ENCODE results near the gene WWOX. TPM values are rescaled to one million over a fixed set of nuclear protein-coding genes. Genes with fewer than 3 reads are reported as not detected.

The WWOX gene
- total and polyA plus RNA-seq, 2 donors = 15.4 to 23.9 TPM

DNA sequence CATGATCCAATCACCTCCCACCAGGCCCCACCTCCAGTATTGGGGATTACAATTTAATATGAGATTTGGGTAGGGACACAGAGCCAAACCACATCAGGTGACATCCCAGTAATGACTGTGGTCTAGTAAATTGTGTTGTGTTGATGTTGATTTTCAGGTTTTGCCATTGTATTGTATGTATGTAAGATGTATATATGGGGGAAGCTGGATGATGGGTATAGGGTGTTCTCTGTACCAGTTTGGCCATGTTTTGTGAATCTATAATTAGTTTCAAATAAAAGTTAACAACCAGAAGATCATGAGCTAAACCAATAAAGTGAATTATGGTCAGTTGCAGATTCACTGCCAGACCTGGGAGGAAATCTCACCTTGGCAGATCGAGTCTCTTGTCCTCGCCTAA is 283.7 kb downstream of the WWOX start:
- Histone ChIP-seq H3K9me3 (ENCODE audit: control insufficient read depth in 2 of 2, insufficient read depth in 1 of 2, low read length in 1 of 2) (no peaks in the 10 kb centered on the region), H3K4me1 (ENCODE audit: control insufficient read depth in 2 of 2, insufficient read depth in 2 of 2, low read length in 2 of 2) (no peaks in the 10 kb centered on the region), H3K4me3 (ENCODE audit: low read length in 2 of 2) (no peak overlapping the region), H3K27me3 (ENCODE audit: control insufficient read depth in 2 of 2, insufficient read depth in 1 of 2, low read length in 1 of 2) (no peaks in the 10 kb centered on the region), H3K36me3 (ENCODE audit: control insufficient read depth in 2 of 2, insufficient read depth in 2 of 2, low read length in 1 of 2) (no peaks in the 10 kb centered on the region), H3K27ac (ENCODE audit: low read depth in 1 of 2, low read length in 1 of 2) (no peak overlapping the region)
- 98% methylated on average over 2 of the region's 2 CpGs for WGBS
- no peak for DNase-seq (ENCODE audit: low read depth in 6 of 9, low spot score in 9 of 9)

DNA sequence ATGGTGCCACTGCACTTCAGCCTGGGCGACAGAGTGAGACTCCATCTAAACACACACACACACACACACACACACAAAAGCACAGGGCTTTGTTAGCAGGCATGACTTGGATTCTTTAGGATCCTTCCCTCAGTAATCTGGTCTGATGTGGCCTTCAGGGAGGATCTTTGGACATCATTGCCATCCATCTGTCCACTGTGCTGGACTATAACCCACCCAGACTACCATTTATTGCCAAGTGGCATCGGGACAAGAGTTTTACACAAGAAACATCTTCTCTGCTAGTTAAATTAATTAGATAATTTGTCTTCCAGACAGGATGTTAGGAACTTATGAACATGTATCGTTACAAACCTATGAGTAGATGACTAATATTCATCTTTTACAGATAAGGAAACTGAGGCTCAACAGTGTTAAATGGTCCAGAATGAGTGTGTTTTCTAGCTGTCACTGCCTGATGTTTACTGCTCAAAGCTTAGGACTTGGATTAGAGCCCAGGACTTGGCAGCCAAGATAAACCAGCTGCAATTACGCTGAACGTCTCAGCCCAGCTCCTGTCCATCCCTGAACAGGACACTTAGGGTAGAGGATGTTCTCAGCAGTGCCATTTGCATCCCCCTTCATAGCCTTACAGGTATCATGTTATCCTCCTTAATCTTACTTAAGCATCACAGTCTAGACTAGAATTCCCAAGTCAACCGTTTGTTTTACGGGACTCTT is 285.8 kb downstream of the WWOX start:
- Histone ChIP-seq H3K27ac (ENCODE audit: low read depth in 1 of 2, low read length in 1 of 2) (no peak overlapping the region), H3K36me3 (ENCODE audit: control insufficient read depth in 2 of 2, insufficient read depth in 2 of 2, low read length in 1 of 2) (no peaks in the 10 kb centered on the region), H3K4me1 (ENCODE audit: control insufficient read depth in 2 of 2, insufficient read depth in 2 of 2, low read length in 2 of 2) (no peaks in the 10 kb centered on the region), H3K27me3 (ENCODE audit: control insufficient read depth in 2 of 2, insufficient read depth in 1 of 2, low read length in 1 of 2) (no peaks in the 10 kb centered on the region), H3K9me3 (ENCODE audit: control insufficient read depth in 2 of 2, insufficient read depth in 1 of 2, low read length in 1 of 2) (no peaks in the 10 kb centered on the region), H3K4me3 (ENCODE audit: low read length in 2 of 2) (no peak overlapping the region)
- no peak for DNase-seq (ENCODE audit: low read depth in 6 of 9, low spot score in 9 of 9)
- WGBS = 88% methylated on average over 7 of the region's 7 CpGs

DNA sequence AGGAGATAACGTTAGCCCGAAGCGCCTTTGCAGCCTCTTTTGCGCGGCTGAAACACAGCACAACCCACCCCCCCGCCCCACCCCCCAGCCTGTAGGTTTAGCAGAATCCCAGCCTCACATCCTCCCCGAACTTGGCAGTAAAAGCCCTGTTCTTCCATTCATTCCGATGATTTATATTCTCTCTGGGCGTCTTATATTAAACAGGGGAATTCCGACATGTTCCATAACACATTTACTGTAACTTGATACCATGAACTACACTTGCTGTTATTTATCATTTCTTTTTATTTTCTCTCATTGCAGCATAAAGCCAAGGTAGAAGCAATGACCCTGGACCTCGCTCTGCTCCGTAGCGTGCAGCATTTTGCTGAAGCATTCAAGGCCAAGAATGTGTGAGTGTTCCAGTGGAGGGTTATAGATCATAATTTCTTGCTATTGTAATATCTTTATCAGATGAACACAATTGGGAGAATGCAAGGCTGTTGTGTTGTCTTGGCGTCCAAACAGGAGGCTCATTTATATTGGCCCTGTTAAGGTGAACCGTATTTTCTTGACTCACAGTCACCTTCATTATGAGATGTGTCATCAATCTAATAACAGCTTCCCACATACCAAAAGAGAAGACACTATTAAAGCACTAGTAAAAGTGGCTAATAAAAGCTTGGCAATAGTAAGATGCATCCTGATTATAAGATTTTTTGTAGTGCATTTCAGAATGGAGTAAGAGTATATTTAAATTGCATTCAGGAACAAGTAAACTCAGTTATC is 287.3 kb downstream of the WWOX start:
- DNase-seq (ENCODE audit: low read depth in 6 of 9, low spot score in 9 of 9) = no peak
- Histone ChIP-seq H3K27ac (ENCODE audit: low read depth in 1 of 2, low read length in 1 of 2) (no peak overlapping the region), H3K36me3 (ENCODE audit: control insufficient read depth in 2 of 2, insufficient read depth in 2 of 2, low read length in 1 of 2) (no peaks in the 10 kb centered on the region), H3K4me3 (ENCODE audit: low read length in 2 of 2) (no peak overlapping the region), H3K27me3 (ENCODE audit: control insufficient read depth in 2 of 2, insufficient read depth in 1 of 2, low read length in 1 of 2) (no peaks in the 10 kb centered on the region), H3K9me3 (ENCODE audit: control insufficient read depth in 2 of 2, insufficient read depth in 1 of 2, low read length in 1 of 2) (no peaks in the 10 kb centered on the region), H3K4me1 (ENCODE audit: control insufficient read depth in 2 of 2, insufficient read depth in 2 of 2, low read length in 2 of 2) (no peaks in the 10 kb centered on the region)
- WGBS = 93% methylated on average over 15 of the region's 15 CpGs

DNA sequence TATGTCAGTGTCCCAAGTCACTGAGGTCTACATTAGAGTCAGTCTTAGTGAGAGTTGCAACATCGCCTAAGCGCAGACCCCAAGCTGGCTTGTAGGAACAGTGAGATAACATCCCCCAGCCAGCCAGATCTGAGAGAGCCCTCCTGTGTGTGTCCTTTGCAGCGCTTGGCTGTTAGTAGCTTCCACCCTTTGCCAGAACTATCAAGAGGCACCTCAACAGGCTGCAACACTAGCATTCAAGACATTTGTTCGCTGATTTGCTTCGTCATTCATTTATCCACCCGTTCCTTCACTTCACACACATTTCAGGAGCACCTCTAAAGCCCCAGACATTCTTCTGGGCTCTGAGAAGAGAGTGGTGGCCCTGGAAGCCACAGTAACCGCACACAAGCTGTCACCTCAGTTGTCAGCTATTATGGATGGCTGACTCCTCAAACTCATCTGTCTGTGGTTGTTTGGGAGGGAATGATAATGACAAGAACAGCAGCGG is 289.6 kb downstream of the WWOX start:
- no peak for DNase-seq (ENCODE audit: low read depth in 6 of 9, low spot score in 9 of 9)
- Histone ChIP-seq H3K4me3 (ENCODE audit: low read length in 2 of 2) (no peak overlapping the region), H3K36me3 (ENCODE audit: control insufficient read depth in 2 of 2, insufficient read depth in 2 of 2, low read length in 1 of 2) (no peaks in the 10 kb centered on the region), H3K9me3 (ENCODE audit: control insufficient read depth in 2 of 2, insufficient read depth in 1 of 2, low read length in 1 of 2) (peaks cover 2 to 3% of the 10 kb centered on the region in 2 donors), H3K27me3 (ENCODE audit: control insufficient read depth in 2 of 2, insufficient read depth in 1 of 2, low read length in 1 of 2) (no peaks in the 10 kb centered on the region), H3K4me1 (ENCODE audit: control insufficient read depth in 2 of 2, insufficient read depth in 2 of 2, low read length in 2 of 2) (no peaks in the 10 kb centered on the region), H3K27ac (ENCODE audit: low read depth in 1 of 2, low read length in 1 of 2) (no peak overlapping the region)
- 93% methylated on average over 8 of the region's 8 CpGs for WGBS

DNA sequence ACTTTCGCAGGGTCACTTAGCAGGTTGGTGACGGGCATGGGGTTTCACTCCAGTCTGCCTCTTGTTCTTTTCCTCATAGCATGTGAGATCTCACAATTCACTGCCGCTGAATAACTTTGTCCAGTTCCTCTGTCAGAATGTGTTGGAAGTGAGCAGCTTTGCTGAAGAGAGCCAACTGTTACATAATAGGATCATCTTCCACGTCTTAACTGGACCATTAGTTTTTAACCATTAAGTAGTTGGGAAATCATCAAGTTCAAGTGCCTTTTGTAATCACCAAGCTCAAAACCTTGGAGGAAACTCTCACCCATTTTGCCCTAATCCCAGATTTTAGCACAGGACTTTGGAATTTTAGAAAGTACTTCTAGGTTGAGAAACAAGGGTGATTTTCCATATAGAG is 290.6 kb downstream of the WWOX start:
- Histone ChIP-seq H3K36me3 (ENCODE audit: control insufficient read depth in 2 of 2, insufficient read depth in 2 of 2, low read length in 1 of 2) (no peaks in the 10 kb centered on the region), H3K4me1 (ENCODE audit: control insufficient read depth in 2 of 2, insufficient read depth in 2 of 2, low read length in 2 of 2) (no peaks in the 10 kb centered on the region), H3K27ac (ENCODE audit: low read depth in 1 of 2, low read length in 1 of 2) (peak overlapping the region in 1 of 2 donors; percentile 37), H3K9me3 (ENCODE audit: control insufficient read depth in 2 of 2, insufficient read depth in 1 of 2, low read length in 1 of 2) (peaks cover 2 to 3% of the 10 kb centered on the region in 2 donors), H3K27me3 (ENCODE audit: control insufficient read depth in 2 of 2, insufficient read depth in 1 of 2, low read length in 1 of 2) (no peaks in the 10 kb centered on the region), H3K4me3 (ENCODE audit: low read length in 2 of 2) (no peak overlapping the region)
- 95% methylated on average over 4 of the region's 4 CpGs for WGBS
- no peak for DNase-seq (ENCODE audit: low read depth in 6 of 9, low spot score in 9 of 9)

DNA sequence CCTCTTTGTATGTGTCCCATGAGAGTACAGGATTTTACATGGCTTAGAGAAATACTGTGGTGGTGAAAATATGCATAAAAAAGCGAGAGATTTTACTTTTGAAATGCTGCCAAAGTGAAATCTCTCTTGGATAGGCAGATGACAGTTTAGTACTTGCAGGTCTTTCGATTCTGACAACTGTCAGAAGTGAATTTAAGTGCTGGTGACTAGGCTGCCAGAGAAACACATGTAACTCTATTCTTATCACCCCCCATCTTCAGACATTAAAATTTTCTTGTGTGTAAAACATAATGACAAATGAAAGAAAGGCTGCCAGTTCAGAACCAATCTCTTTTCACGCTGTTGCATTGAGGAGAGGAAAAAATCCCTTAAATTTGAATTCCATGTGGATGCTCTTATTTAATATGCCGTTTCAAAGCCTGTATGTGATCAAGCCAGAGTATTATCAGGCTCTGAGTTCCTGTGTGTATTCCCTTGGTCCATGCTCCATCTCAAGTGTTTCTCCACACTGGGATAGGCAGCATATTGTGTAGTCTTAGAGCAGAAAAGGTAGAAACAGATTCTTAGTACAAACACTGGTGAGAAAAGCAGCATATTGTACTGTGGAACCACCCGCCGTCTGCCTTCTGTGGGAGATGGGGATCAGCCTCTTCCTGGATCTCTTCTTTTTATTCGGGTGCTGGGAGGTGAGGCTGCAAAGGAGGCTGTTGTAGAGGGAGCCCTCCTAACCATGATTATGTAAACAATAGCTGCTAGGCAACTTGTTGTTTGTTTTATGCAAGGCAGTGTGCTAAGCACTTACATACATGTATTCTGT is 291.3 kb downstream of the WWOX start:
- Histone ChIP-seq H3K27me3 (ENCODE audit: control insufficient read depth in 2 of 2, insufficient read depth in 1 of 2, low read length in 1 of 2) (no peaks in the 10 kb centered on the region), H3K9me3 (ENCODE audit: control insufficient read depth in 2 of 2, insufficient read depth in 1 of 2, low read length in 1 of 2) (peaks cover 2 to 3% of the 10 kb centered on the region in 2 donors), H3K27ac (ENCODE audit: low read depth in 1 of 2, low read length in 1 of 2) (no peak overlapping the region), H3K4me3 (ENCODE audit: low read length in 2 of 2) (no peak overlapping the region), H3K36me3 (ENCODE audit: control insufficient read depth in 2 of 2, insufficient read depth in 2 of 2, low read length in 1 of 2) (no peaks in the 10 kb centered on the region), H3K4me1 (ENCODE audit: control insufficient read depth in 2 of 2, insufficient read depth in 2 of 2, low read length in 2 of 2) (no peaks in the 10 kb centered on the region)
- DNase-seq (ENCODE audit: low read depth in 6 of 9, low spot score in 9 of 9) = no peak
- 94% methylated on average over 7 of the region's 7 CpGs for WGBS

DNA sequence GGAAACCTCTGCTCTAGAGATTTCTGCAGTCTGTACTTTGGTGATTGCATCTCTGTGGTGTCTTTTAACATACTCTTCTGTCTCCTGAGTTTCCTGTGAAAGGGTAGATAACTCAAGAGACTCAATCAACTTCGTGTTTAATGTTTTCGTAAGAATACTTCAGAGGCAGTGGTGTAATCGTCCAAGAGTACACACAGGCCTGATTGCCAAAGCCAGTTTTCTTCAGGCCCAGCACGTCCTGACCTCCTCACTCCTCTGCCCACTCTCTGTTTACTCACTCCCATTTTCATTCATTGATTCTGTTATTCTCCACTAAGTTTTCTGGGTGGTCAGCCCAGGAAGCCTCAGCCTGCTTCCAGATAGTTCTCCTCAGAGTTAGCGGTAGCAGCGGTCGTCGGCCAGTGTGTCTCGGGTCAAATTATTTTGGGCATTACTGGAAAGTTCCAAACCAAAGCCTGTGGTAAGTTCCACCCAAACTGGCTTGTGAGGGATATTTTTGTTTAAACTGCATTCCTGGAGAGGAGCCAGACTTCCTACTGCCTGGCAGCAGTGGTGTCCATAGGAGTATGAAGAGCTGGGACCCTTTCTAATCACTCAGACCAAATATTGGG is 293.2 kb downstream of the WWOX start:
- Histone ChIP-seq H3K27ac (ENCODE audit: low read depth in 1 of 2, low read length in 1 of 2) (no peak overlapping the region), H3K36me3 (ENCODE audit: control insufficient read depth in 2 of 2, insufficient read depth in 2 of 2, low read length in 1 of 2) (no peaks in the 10 kb centered on the region), H3K4me1 (ENCODE audit: control insufficient read depth in 2 of 2, insufficient read depth in 2 of 2, low read length in 2 of 2) (no peaks in the 10 kb centered on the region), H3K27me3 (ENCODE audit: control insufficient read depth in 2 of 2, insufficient read depth in 1 of 2, low read length in 1 of 2) (no peaks in the 10 kb centered on the region), H3K9me3 (ENCODE audit: control insufficient read depth in 2 of 2, insufficient read depth in 1 of 2, low read length in 1 of 2) (peaks cover 2 to 3% of the 10 kb centered on the region in 2 donors), H3K4me3 (ENCODE audit: low read length in 2 of 2) (no peak overlapping the region)
- DNase-seq (ENCODE audit: low read depth in 6 of 9, low spot score in 9 of 9) = no peak
- 95% methylated on average over 9 of the region's 9 CpGs for WGBS

DNA sequence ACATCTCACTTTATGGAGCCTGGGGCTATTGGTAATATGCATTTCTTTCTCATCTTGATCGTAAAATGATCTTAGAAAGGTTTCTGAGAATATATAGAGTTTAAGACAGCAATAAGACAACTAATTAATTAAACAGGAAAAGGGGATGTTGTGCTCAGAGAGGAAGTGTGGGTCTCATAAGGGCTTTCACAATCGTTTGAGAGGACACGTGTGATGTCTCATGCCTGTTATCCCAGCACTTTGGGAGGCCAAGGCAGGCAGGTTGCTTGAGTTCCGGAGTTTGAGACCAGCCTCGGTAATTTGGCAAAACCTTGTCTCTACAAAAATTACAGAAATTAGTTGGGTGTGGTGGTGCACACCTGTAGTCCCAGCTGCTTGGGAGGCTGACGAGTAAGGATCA is 295.6 kb downstream of the WWOX start:
- H3K27ac ChIP-seq (ENCODE audit: low read depth in 1 of 2, low read length in 1 of 2) = no peak overlapping the region
- no peak for DNase-seq (ENCODE audit: low read depth in 6 of 9, low spot score in 9 of 9)
- 91% methylated on average over 6 of the region's 6 CpGs for WGBS
- H3K4me3 ChIP-seq (ENCODE audit: low read length in 2 of 2) = no peak overlapping the region
- no peaks in the 10 kb centered on the region for H3K27me3 ChIP-seq (ENCODE audit: control insufficient read depth in 2 of 2, insufficient read depth in 1 of 2, low read length in 1 of 2)
- no peaks in the 10 kb centered on the region for H3K4me1 ChIP-seq (ENCODE audit: control insufficient read depth in 2 of 2, insufficient read depth in 2 of 2, low read length in 2 of 2)
- H3K9me3 ChIP-seq (ENCODE audit: control insufficient read depth in 2 of 2, insufficient read depth in 1 of 2, low read length in 1 of 2) = peaks cover 2 to 3% of the 10 kb centered on the region in 2 donors
- no peaks in the 10 kb centered on the region for H3K36me3 ChIP-seq (ENCODE audit: control insufficient read depth in 2 of 2, insufficient read depth in 2 of 2, low read length in 1 of 2)
